Measurements from ENCODE around the gene ERBB2.

Gene ERBB2

GRCh38 chr17:39655105-39655504 lies 44.8 kb upstream of the ERBB2 start:
- H3K4me3 ChIP-seq (replicated peaks in 1 of 2; ENCODE audit: low read depth in 2 of 2, low read length in 2 of 2): no peak overlapping the region
- no peak for TF ChIP-seq CTCF (IDR thresholded peaks at IDR 0.05; ENCODE audit: low read depth, low read length)
- DNase-seq (ENCODE audit: low read depth in 2 of 2): no peak

- no peak overlapping the region for H3K4me3 ChIP-seq (replicated peaks in 1 of 2; ENCODE audit: low read depth in 2 of 2, low read length in 2 of 2)
- no peak for TF ChIP-seq CTCF (IDR thresholded peaks at IDR 0.05; ENCODE audit: low read depth, low read length)
- DNase-seq (ENCODE audit: low read depth in 2 of 2): no peak
These were observed 41.5 kb upstream of the ERBB2 start for GRCh38 chr17:39658346-39658745.

- H3K4me3 ChIP-seq (replicated peaks in 1 of 2; ENCODE audit: low read depth in 2 of 2, low read length in 2 of 2): no peak overlapping the region
- no peak for TF ChIP-seq CTCF (IDR thresholded peaks at IDR 0.05; ENCODE audit: low read depth, low read length)
- no peak for DNase-seq (ENCODE audit: low read depth in 2 of 2)
These were observed 41.1 kb upstream of the ERBB2 start for GRCh38 chr17:39658760-39659159.

- DNase-seq (ENCODE audit: low read depth in 2 of 2): no peak
- no peak for TF ChIP-seq CTCF (IDR thresholded peaks at IDR 0.05; ENCODE audit: low read depth, low read length)
- no peak overlapping the region for H3K4me3 ChIP-seq (replicated peaks in 1 of 2; ENCODE audit: low read depth in 2 of 2, low read length in 2 of 2)
These were observed 40.4 kb upstream of the ERBB2 start for GRCh38 chr17:39659279-39660010.

- H3K4me3 ChIP-seq (replicated peaks in 1 of 2; ENCODE audit: low read depth in 2 of 2, low read length in 2 of 2): no peak overlapping the region
- DNase-seq (ENCODE audit: low read depth in 2 of 2): no peak
- TF ChIP-seq CTCF (IDR thresholded peaks at IDR 0.05; ENCODE audit: low read depth, low read length): no peak
These were observed 39.9 kb upstream of the ERBB2 start for GRCh38 chr17:39660011-39660360.

- DNase-seq (ENCODE audit: low read depth in 2 of 2): no peak
- TF ChIP-seq CTCF (IDR thresholded peaks at IDR 0.05; ENCODE audit: low read depth, low read length): no peak
- H3K4me3 ChIP-seq (replicated peaks in 1 of 2; ENCODE audit: low read depth in 2 of 2, low read length in 2 of 2): no peak overlapping the region
These were observed 39.2 kb upstream of the ERBB2 start for GRCh38 chr17:39660397-39661385.
